Lower leg skin (tissue), 4 donors: ENCODE results near the gene CCDC142. TPM values are rescaled to one million over a fixed set of nuclear protein-coding genes. Genes with fewer than 3 reads are reported as not detected.
"Not testable (repeated sequence)": the region's sequence is repeated elsewhere in the genome, so short reads cannot be mapped to it uniquely, and the experiment has no call there.

Experiments
- DNase-seq, 2 donors: peaks; one replicate each; pipeline ENCODE4 v3.0.0-alpha.2; 2019; ENCODE audit warnings: low spot score in 2 of 2
- H3K4me3 ChIP-seq: fragments of 200-600 bp; sonication (generic); 2 replicates; pipeline ENCODE4 v1.5.1; 2017; ENCODE audit warnings: mild to moderate bottlenecking, low read depth; ENCODE audit not compliant: poor library complexity, severe bottlenecking
- POLR2A ChIP-seq, 2 donors: fragments of 450-650 bp; IDR thresholded peaks; one replicate each; pipeline ENCODE4 v1.6.1; 2016 to 2017; ENCODE audit warnings: antibody characterized with exemption in 2 of 2, mild to moderate bottlenecking in 1 of 2, moderate library complexity in 1 of 2
- WGBS, 2 donors: methylation state at CpG; one replicate each; pipeline ENCODE4 v1.1.5; 2018; 5-methylcytosine and 5-hydroxymethylcytosine counted together
- intact Hi-C: fragments of 100-400 bp; cut with DNase I; formaldehyde crosslinking; loops from one replicate; pipeline ENCODE4 v1.15.0; 2023; ENCODE audit warnings: low total_unique reads
- total RNA-seq, 4 donors: library from RNA; depleted of rRNA; stranded (reverse); fragments of >200 nt; gene quantifications; one replicate each; pipeline ENCODE4 v1.1.0, GENCODE V29; 2016
- TF ChIP-seq, protein P1 (sequence below), 3 donors: fragments of 450-650 bp; IDR thresholded peaks; one replicate each; pipeline ENCODE4 v1.5.1; 2016; ENCODE audit warnings: antibody characterized with exemption in 3 of 3, mild to moderate bottlenecking in 3 of 3, moderate library complexity in 2 of 3

CCDC142 gene
- total RNA-seq, 4 donors from 2014 or later: 11.7 to 16.1 (median 13.4) TPM

DNA sequence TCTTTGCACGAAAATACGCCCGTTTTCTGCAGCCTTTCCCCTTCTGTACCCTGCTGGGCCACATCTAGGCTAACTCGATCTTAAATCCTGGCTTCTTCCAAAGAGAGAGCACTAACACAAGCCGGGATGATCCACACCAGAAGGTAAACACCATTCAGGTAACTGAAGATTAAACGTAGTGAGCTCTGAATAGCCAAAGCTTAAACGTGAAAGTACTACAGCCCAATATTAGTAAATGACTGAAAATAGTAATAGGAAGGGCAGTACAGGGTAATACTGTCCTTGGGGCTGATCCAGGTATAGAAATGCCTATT lies 9.9 kb downstream of the CCDC142 start:
- no peak overlapping the region for H3K4me3 ChIP-seq
- TF ChIP-seq, protein P1, sequence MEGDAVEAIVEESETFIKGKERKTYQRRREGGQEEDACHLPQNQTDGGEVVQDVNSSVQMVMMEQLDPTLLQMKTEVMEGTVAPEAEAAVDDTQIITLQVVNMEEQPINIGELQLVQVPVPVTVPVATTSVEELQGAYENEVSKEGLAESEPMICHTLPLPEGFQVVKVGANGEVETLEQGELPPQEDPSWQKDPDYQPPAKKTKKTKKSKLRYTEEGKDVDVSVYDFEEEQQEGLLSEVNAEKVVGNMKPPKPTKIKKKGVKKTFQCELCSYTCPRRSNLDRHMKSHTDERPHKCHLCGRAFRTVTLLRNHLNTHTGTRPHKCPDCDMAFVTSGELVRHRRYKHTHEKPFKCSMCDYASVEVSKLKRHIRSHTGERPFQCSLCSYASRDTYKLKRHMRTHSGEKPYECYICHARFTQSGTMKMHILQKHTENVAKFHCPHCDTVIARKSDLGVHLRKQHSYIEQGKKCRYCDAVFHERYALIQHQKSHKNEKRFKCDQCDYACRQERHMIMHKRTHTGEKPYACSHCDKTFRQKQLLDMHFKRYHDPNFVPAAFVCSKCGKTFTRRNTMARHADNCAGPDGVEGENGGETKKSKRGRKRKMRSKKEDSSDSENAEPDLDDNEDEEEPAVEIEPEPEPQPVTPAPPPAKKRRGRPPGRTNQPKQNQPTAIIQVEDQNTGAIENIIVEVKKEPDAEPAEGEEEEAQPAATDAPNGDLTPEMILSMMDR (IDR thresholded peaks at IDR 0.05): no peak
- whole genome bisulfite sequencing, 2 donors: 14 to 16% methylated on average over 7 of the region's 7 CpGs
- intact Hi-C loops: no loop called here
- DNase-seq: no peak

DNA sequence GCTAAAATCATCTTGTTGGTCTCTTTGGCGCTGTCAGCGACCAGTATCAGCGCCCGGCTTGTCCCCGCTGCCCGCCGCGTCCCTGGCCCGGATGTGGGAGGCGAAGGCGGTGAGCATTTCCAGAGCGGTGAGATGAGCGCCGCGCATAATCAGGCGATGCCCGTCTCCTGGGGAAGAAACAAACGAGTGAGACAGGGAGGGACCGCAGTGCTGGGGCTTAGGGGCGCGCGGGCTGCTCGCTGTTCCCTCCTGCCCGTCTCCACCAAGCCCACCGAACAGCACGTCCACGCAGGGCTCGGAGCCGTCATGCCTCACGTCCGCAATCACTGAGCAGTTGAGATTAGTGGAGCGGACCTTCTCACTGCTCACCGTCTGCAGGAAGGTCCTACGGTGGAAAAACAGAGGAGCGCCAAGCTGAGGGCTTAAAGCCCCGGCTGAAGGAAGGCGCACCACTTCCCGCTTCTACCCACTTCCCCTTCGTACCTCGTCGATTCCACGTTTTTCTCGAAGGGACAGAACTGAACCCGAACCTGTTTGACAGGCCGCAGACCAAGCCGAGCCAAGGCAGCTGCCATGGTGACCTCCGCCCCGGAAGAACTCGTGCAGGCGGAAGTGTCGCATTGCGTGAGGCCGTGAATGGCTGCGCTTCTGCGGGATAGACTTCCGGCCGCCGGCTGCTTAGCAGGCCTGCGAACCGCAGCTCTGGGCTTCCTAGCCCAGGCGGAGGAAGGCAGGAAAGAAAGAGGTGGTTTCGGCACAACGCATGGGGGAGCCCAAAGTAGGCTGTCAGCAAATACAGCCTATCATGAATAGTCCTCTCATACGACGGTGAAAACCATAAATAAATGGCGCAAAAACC lies 10.5 kb downstream of the CCDC142 start, which contains the start of gene MRPL53:
TSS of gene MRPL53 (minus strand) at position 595 of the 859 bp plus-strand sequence. CDS start at position 575, 20 bp downstream.
- WGBS, 2 donors: 1% methylated on average over 66 of the region's 66 CpGs
- intact Hi-C loops: no loop called here
- peak within 1 kb of the TSS; percentile 54 for H3K4me3 ChIP-seq
- DNase-seq: peak; percentile 91 to 99
- TF ChIP-seq, protein P1 (IDR thresholded peaks at IDR 0.05): no peak
- no peak for TF ChIP-seq POLR2A (IDR thresholded peaks at IDR 0.05)

DNA sequence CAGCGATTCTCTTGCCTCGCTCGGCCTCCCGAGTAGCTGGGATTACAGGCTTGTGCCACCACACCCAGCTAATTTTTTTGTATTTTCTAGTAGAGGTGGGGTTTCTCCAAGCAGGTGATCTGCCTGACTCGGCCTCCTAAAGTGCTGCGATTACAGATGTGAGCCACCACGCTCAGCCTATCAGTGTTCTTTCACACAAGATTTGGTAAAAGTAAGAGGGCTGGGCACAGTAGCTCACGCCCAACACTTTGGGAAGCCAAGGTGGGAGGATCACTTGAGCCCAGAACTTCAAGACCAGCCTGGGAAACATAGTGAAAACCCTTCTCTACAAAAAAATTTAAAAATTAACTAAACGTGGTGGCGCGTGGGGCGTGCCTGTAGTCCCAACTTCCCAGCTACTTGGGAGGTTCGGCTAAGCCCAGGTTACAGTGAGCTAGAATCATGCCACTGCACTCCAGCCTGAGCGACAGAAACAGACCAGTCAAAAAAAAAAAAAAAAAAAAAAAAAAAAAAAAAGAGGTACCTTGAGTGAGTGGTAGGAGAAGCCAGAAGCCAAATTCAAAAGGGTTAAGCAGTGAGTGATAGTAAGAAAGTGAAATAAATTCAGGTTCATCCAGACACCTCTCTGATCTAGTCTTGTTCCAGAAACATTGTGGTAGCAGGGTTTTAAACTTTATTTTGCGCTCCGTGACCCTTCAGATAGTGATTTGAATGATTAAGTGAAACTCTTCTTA lies 11.3 kb downstream of the CCDC142 start:
- intact Hi-C loops: no loop called here
- DNase-seq: no peak
- peak overlapping the region; percentile 54 for H3K4me3 ChIP-seq
- 48 to 51% methylated on average over 16 of the region's 16 CpGs for whole genome bisulfite sequencing, 2 donors
- TF ChIP-seq, protein P1 (IDR thresholded peaks at IDR 0.05): no peak
- no peak for TF ChIP-seq POLR2A (IDR thresholded peaks at IDR 0.05)

DNA sequence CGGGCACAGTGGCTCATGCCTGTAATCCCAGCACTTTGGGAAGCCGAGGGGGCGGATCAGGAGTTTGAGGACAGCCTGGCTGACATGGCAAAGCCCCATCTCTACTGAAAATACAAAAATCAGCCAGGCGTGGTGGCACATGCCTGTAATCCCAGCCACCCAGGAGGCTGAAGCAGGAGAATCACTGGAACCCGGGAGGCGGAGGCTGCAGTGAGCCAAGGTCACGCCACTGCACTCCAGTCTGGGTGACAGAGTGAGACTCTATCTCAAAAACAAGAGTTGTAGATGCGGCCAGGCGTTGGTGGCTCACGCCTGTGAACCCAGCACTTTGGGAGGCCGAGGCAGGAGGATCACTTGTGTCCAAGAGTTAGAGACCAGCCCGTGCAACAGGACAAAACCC lies 12.1 kb downstream of the CCDC142 start:
- 95 to 96% methylated on average over 12 of the region's 12 CpGs for WGBS, 2 donors
- intact Hi-C loops, H3K4me3 ChIP-seq, DNase-seq: not testable (repeated sequence)

DNA sequence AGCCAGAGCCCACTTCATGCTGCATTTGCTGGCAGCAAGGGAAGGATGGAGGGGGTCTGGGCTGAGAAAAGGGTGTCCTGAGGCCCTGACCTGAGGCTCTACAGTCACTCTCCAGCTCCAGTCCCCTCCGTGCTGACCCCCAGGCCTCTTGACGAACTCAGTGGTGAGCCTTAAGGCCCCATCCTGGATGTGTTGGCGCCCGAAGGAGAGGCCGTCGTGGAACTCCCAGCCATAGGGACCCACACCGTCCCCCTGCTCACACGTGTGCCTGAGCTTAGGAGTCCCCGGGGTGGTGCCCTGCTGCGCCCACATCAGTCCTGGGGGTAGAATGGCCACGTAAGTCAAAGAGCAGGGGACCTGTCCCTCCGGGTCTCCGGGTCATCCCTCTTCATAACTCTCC lies 18.4 kb downstream of the CCDC142 start:
- no peak for DNase-seq
- TF ChIP-seq, protein P1 (IDR thresholded peaks at IDR 0.05): no peak
- TF ChIP-seq POLR2A (IDR thresholded peaks at IDR 0.05): no peak
- H3K4me3 ChIP-seq: peak overlapping the region; percentile 79
- 2% methylated on average over 9 to 13 of the region's 13 CpGs for WGBS, 2 donors
- intact Hi-C loops: no loop called here

DNA sequence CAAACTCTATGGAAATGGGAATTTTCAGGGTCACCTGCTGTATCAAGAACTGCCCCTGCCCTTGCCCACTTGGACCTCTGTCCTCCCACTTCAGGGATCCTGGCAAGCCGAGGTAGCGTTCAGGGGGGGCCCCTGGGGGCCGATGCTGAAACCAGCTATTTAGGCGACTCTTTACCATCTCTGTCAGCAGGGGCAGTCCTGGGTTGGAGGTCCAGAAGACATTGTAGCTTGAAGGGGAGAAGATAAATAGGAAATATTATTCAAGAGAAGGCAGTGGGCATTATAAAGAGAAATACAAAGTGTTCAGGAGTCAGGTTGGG lies 20.1 kb downstream of the CCDC142 start:
- 84 to 91% methylated on average over 4 of the region's 4 CpGs for WGBS, 2 donors

More for the DNA sequence above, 20.1 kb downstream of the CCDC142 start:
- intact Hi-C loops: no loop called here
- H3K4me3 ChIP-seq: no peak overlapping the region
- TF ChIP-seq, protein P1 (IDR thresholded peaks at IDR 0.05): no peak
- no peak for TF ChIP-seq POLR2A (IDR thresholded peaks at IDR 0.05)
- DNase-seq: no peak
